ENCODE results near the gene IGFN1. TPM values are rescaled to one million over a fixed set of nuclear protein-coding genes. Genes with fewer than 3 reads are reported as not detected.

The IGFN1 gene
- total RNA-seq, 5 donors from 2014 or later (not counting 1 experiment from before 2014, with no cell fraction given), result not detected

- H3K4me1 Mint-ChIP-seq, result no peaks in the 10 kb centered on the region
- H3K9me3 Mint-ChIP-seq, result no peaks in the 10 kb centered on the region
- peaks cover 0 to 4% of the 10 kb centered on the region in 2 experiments for H3K27me3 ChIP-seq (replicated peaks in 1 of 2; ENCODE audit: control insufficient read depth in 2 of 2, extremely low read depth in 1 of 2, insufficient read depth in 2 of 2, low read length in 1 of 2)
- H3K36me3 Mint-ChIP-seq, result no peaks in the 10 kb centered on the region
- no peak overlapping the region for H3K27ac Mint-ChIP-seq
- no peak for DNase-seq
- WGBS (ENCODE audit: insufficient coverage), result no CpG with 5 or more reads among the region's 2 CpGs
- ChIA-PET POLR2A (no interaction called here), CTCF (no interaction called here)
- no peak for ATAC-seq (replicated peaks in 1 of 4)
- H3K27me3 Mint-ChIP-seq, result peaks cover 35 to 41% of the 10 kb centered on the region in 2 donors
- H3K27ac ChIP-seq (ENCODE audit: low read length), result no peak overlapping the region
- no peaks in the 10 kb centered on the region for H3K36me3 ChIP-seq (ENCODE audit: control insufficient read depth in 2 of 2, extremely low read depth in 1 of 2, insufficient read depth in 1 of 2, low read length in 1 of 2)
- H3K9me3 ChIP-seq, result no peaks in the 10 kb centered on the region
- H3K4me3 ChIP-seq (ENCODE audit: control insufficient read depth in 1 of 2, extremely low read depth in 1 of 2, low read length in 1 of 2), result no peak overlapping the region
- no peaks in the 10 kb centered on the region for H3K4me1 ChIP-seq (ENCODE audit: control insufficient read depth in 1 of 2, extremely low read depth in 1 of 2, insufficient read depth in 2 of 2, low read length in 2 of 2)
- no peak overlapping the region for H3K4me3 Mint-ChIP-seq
Measured at GRCh38 chr1:201241736-201242135, 51.1 kb downstream of the IGFN1 start.

- Mint-ChIP-seq H3K27ac (no peak overlapping the region), H3K36me3 (no peaks in the 10 kb centered on the region), H3K4me1 (no peaks in the 10 kb centered on the region), H3K27me3 (peaks cover 30 to 35% of the 10 kb centered on the region in 2 donors), H3K4me3 (no peak overlapping the region), H3K9me3 (no peaks in the 10 kb centered on the region)
- POLR2A ChIA-PET, result no interaction called here
- Histone ChIP-seq H3K4me1 (ENCODE audit: control insufficient read depth in 1 of 2, extremely low read depth in 1 of 2, insufficient read depth in 2 of 2, low read length in 2 of 2) (no peaks in the 10 kb centered on the region), H3K9me3 (no peaks in the 10 kb centered on the region), H3K27me3 (replicated peaks in 1 of 2; ENCODE audit: control insufficient read depth in 2 of 2, extremely low read depth in 1 of 2, insufficient read depth in 2 of 2, low read length in 1 of 2) (peaks cover 0 to 4% of the 10 kb centered on the region in 2 experiments), H3K36me3 (ENCODE audit: control insufficient read depth in 2 of 2, extremely low read depth in 1 of 2, insufficient read depth in 1 of 2, low read length in 1 of 2) (no peaks in the 10 kb centered on the region), H3K4me3 (ENCODE audit: control insufficient read depth in 1 of 2, extremely low read depth in 1 of 2, low read length in 1 of 2) (no peak overlapping the region), H3K27ac (ENCODE audit: low read length) (no peak overlapping the region)
- no CpG with 5 or more reads among the region's 1 CpG for WGBS (ENCODE audit: insufficient coverage)
- CTCF ChIA-PET, result no interaction called here
- DNase-seq (no peak), ATAC-seq (replicated peaks in 1 of 4) (no peak)
Measured at GRCh38 chr1:201245082-201245481, 54.5 kb downstream of the IGFN1 start.

- H3K36me3 ChIP-seq (ENCODE audit: control insufficient read depth in 2 of 2, extremely low read depth in 1 of 2, insufficient read depth in 1 of 2, low read length in 1 of 2), result no peaks in the 10 kb centered on the region
- no peaks in the 10 kb centered on the region for H3K9me3 ChIP-seq
- no peaks in the 10 kb centered on the region for H3K36me3 Mint-ChIP-seq
- no peaks in the 10 kb centered on the region for H3K9me3 Mint-ChIP-seq
- ChIA-PET POLR2A (no interaction called here), CTCF (no interaction called here)
- WGBS (ENCODE audit: insufficient coverage), result 81% methylated on average over 6 of the region's 14 CpGs
- H3K27me3 ChIP-seq (replicated peaks in 1 of 2; ENCODE audit: control insufficient read depth in 2 of 2, extremely low read depth in 1 of 2, insufficient read depth in 2 of 2, low read length in 1 of 2), result peaks cover 0 to 33% of the 10 kb centered on the region in 2 experiments
- no peak for ATAC-seq (replicated peaks in 1 of 4)
- H3K27me3 Mint-ChIP-seq, result peaks cover 15 to 25% of the 10 kb centered on the region in 2 donors
- H3K4me3 Mint-ChIP-seq, result no peak overlapping the region
- H3K27ac ChIP-seq (ENCODE audit: low read length), result no peak overlapping the region
- H3K4me3 ChIP-seq (ENCODE audit: control insufficient read depth in 1 of 2, extremely low read depth in 1 of 2, low read length in 1 of 2), result no peak overlapping the region
- H3K27ac Mint-ChIP-seq, result no peak overlapping the region
- H3K4me1 Mint-ChIP-seq, result no peaks in the 10 kb centered on the region
- H3K4me1 ChIP-seq (ENCODE audit: control insufficient read depth in 1 of 2, extremely low read depth in 1 of 2, insufficient read depth in 2 of 2, low read length in 2 of 2), result no peaks in the 10 kb centered on the region
- peak in 1 of 35 experiments; percentile 2 for DNase-seq
Measured at GRCh38 chr1:201248721-201249559, 58.3 kb downstream of the IGFN1 start.

- ChIA-PET POLR2A (no interaction called here), CTCF (interaction anchor here in 1 of 2 donors (0.6 kb wide), 1 partner anchor 152 kb away, joined by 7 read pairs; no protein-coding TSS in a partner anchor)
- H3K27ac Mint-ChIP-seq, result no peak overlapping the region
- peaks cover 0 to 6% of the 10 kb centered on the region in 2 experiments for H3K4me1 ChIP-seq (ENCODE audit: control insufficient read depth in 1 of 2, extremely low read depth in 1 of 2, insufficient read depth in 2 of 2, low read length in 2 of 2)
- H3K27me3 ChIP-seq (replicated peaks in 1 of 2; ENCODE audit: control insufficient read depth in 2 of 2, extremely low read depth in 1 of 2, insufficient read depth in 2 of 2, low read length in 1 of 2), result peaks cover 0 to 48% of the 10 kb centered on the region in 2 experiments
- H3K4me3 Mint-ChIP-seq, result no peak overlapping the region
- H3K9me3 ChIP-seq, result no peaks in the 10 kb centered on the region
- no peak overlapping the region for H3K27ac ChIP-seq (ENCODE audit: low read length)
- peaks cover 0 to 3% (median 0%) of the 10 kb centered on the region in 3 donors for H3K4me1 Mint-ChIP-seq
- 73% methylated on average over 6 of the region's 10 CpGs for WGBS (ENCODE audit: insufficient coverage)
- peak in 1 of 35 experiments; percentile 3 for DNase-seq
- no peak overlapping the region for H3K4me3 ChIP-seq (ENCODE audit: control insufficient read depth in 1 of 2, extremely low read depth in 1 of 2, low read length in 1 of 2)
- H3K9me3 Mint-ChIP-seq, result no peaks in the 10 kb centered on the region
- H3K36me3 Mint-ChIP-seq, result no peaks in the 10 kb centered on the region
- H3K36me3 ChIP-seq (ENCODE audit: control insufficient read depth in 2 of 2, extremely low read depth in 1 of 2, insufficient read depth in 1 of 2, low read length in 1 of 2), result no peaks in the 10 kb centered on the region
- peaks cover 6 to 13% of the 10 kb centered on the region in 2 donors for H3K27me3 Mint-ChIP-seq
- no peak for ATAC-seq (replicated peaks in 1 of 4)
Measured at GRCh38 chr1:201250326-201251011, 59.8 kb downstream of the IGFN1 start.

GRCh38 chr1:201251411-201251810, 60.8 kb downstream of the IGFN1 start:
- Mint-ChIP-seq H3K27me3 (peaks cover 6 to 13% of the 10 kb centered on the region in 2 donors), H3K4me1 (peaks cover 0 to 3% (median 0%) of the 10 kb centered on the region in 3 donors), H3K4me3 (no peak overlapping the region), H3K36me3 (no peaks in the 10 kb centered on the region), H3K9me3 (no peaks in the 10 kb centered on the region), H3K27ac (no peak overlapping the region)
- no peak for DNase-seq
- Histone ChIP-seq H3K9me3 (no peaks in the 10 kb centered on the region), H3K36me3 (ENCODE audit: control insufficient read depth in 2 of 2, extremely low read depth in 1 of 2, insufficient read depth in 1 of 2, low read length in 1 of 2) (no peaks in the 10 kb centered on the region), H3K27ac (ENCODE audit: low read length) (no peak overlapping the region), H3K27me3 (replicated peaks in 1 of 2; ENCODE audit: control insufficient read depth in 2 of 2, extremely low read depth in 1 of 2, insufficient read depth in 2 of 2, low read length in 1 of 2) (peaks cover 0 to 50% of the 10 kb centered on the region in 2 experiments), H3K4me3 (ENCODE audit: control insufficient read depth in 1 of 2, extremely low read depth in 1 of 2, low read length in 1 of 2) (no peak overlapping the region), H3K4me1 (ENCODE audit: control insufficient read depth in 1 of 2, extremely low read depth in 1 of 2, insufficient read depth in 2 of 2, low read length in 2 of 2) (peaks cover 0 to 6% of the 10 kb centered on the region in 2 experiments)
- ChIA-PET POLR2A (no interaction called here), CTCF (no interaction called here)
- no peak for ATAC-seq (replicated peaks in 1 of 4)
- 62% methylated on average over 2 of the region's 2 CpGs for WGBS (ENCODE audit: insufficient coverage)

GRCh38 chr1:201251851-201252430, 61.3 kb downstream of the IGFN1 start:
- Histone ChIP-seq H3K4me3 (ENCODE audit: control insufficient read depth in 1 of 2, extremely low read depth in 1 of 2, low read length in 1 of 2) (no peak overlapping the region), H3K36me3 (ENCODE audit: control insufficient read depth in 2 of 2, extremely low read depth in 1 of 2, insufficient read depth in 1 of 2, low read length in 1 of 2) (no peaks in the 10 kb centered on the region), H3K4me1 (ENCODE audit: control insufficient read depth in 1 of 2, extremely low read depth in 1 of 2, insufficient read depth in 2 of 2, low read length in 2 of 2) (peaks cover 0 to 6% of the 10 kb centered on the region in 2 experiments), H3K27me3 (replicated peaks in 1 of 2; ENCODE audit: control insufficient read depth in 2 of 2, extremely low read depth in 1 of 2, insufficient read depth in 2 of 2, low read length in 1 of 2) (peaks cover 0 to 50% of the 10 kb centered on the region in 2 experiments), H3K9me3 (no peaks in the 10 kb centered on the region), H3K27ac (ENCODE audit: low read length) (no peak overlapping the region)
- H3K27ac Mint-ChIP-seq, result no peak overlapping the region
- ATAC-seq (replicated peaks in 1 of 4) (no peak), DNase-seq (peak in 1 of 35 experiments; percentile 4)
- H3K4me1 Mint-ChIP-seq, result peaks cover 0 to 3% (median 0%) of the 10 kb centered on the region in 3 donors
- POLR2A ChIA-PET, result no interaction called here
- no peaks in the 10 kb centered on the region for H3K9me3 Mint-ChIP-seq
- CTCF ChIA-PET, result no interaction called here
- no peaks in the 10 kb centered on the region for H3K36me3 Mint-ChIP-seq
- no peak overlapping the region for H3K4me3 Mint-ChIP-seq
- peaks cover 6 to 13% of the 10 kb centered on the region in 2 donors for H3K27me3 Mint-ChIP-seq
- 76% methylated on average over 9 of the region's 11 CpGs for WGBS (ENCODE audit: insufficient coverage)

Data from T-cell (primary cell).